ENCODE measurements around the gene TMX4. TPM values are rescaled to one million over a fixed set of nuclear protein-coding genes. Genes with fewer than 3 reads are reported as not detected.

The TMX4 gene
- total and polyA plus RNA-seq, 2 experiments from 2014 or later, result 27.5 to 50.5 TPM

DNA sequence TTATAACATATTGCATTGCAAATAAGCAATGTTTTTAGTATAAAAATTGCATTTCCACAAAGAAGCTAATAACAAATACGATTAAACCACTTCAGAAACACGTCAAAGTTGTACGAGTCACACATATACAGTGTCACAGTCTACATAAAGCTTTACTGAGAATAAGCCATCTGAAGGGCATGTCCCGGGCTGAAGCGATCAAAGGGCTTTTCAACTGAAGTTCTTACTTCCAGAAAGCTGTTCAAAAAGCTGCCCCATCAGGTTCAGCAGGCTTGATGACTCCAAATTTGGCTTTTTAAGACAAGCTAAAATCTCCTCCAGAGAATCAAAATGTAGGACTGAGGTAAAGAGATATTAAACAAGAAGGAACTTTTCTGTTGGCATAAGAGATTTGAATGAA lies 41.9 kb downstream of the TMX4 start:
- H3K79me2 ChIP-seq, result no peaks in the 10 kb centered on the region
- H3K4me1 ChIP-seq (ENCODE audit: insufficient read depth), result no peaks in the 10 kb centered on the region
- WGBS (ENCODE audit: low lambda C conversion rate, missing lambda C conversion rate), result 87% methylated on average over 5 of the region's 5 CpGs
- no peak for TF ChIP-seq EZH2phosphoT487 (IDR thresholded peaks at IDR 0.05; ENCODE audit: low read depth, severe bottlenecking, unreplicated experiment)
- TF ChIP-seq CTCF (IDR thresholded peaks at IDR 0.05; ENCODE audit: poor library complexity), result no peak
- no peak for TF ChIP-seq EZH2 (IDR thresholded peaks at IDR 0.05; ENCODE audit: borderline replicate concordance)
- H3K4me2 ChIP-seq, result no peak overlapping the region
- H3K9me3 ChIP-seq (ENCODE audit: low read depth), result no peaks in the 10 kb centered on the region
- no peak overlapping the region for H3K27ac ChIP-seq
- H3K27me3 ChIP-seq, result no peaks in the 10 kb centered on the region
- no peaks in the 10 kb centered on the region for H3K9me2 ChIP-seq (replicated peaks; ENCODE audit: insufficient read depth)
- H3K4me3 ChIP-seq, result no peak overlapping the region
- H2AFZ ChIP-seq, result no peak overlapping the region
- no peak for DNase-seq (ENCODE audit: low spot score)
- H4K20me1 ChIP-seq (ENCODE audit: insufficient read depth, poor library complexity, severe bottlenecking), result no peaks in the 10 kb centered on the region
- H3K36me3 ChIP-seq (replicated peaks; ENCODE audit: insufficient read depth, low read depth), result no peaks in the 10 kb centered on the region

GRCh38 chr20:7975851-7976414 lies 43.6 kb downstream of the TMX4 start:
- Histone ChIP-seq H3K36me3 (replicated peaks; ENCODE audit: insufficient read depth, low read depth) (no peaks in the 10 kb centered on the region), H3K9me3 (ENCODE audit: low read depth) (no peaks in the 10 kb centered on the region), H4K20me1 (ENCODE audit: insufficient read depth, poor library complexity, severe bottlenecking) (no peaks in the 10 kb centered on the region), H3K4me1 (ENCODE audit: insufficient read depth) (no peaks in the 10 kb centered on the region), H3K79me2 (no peaks in the 10 kb centered on the region), H3K27ac (no peak overlapping the region), H3K4me2 (no peak overlapping the region), H3K27me3 (no peaks in the 10 kb centered on the region), H2AFZ (no peak overlapping the region), H3K9me2 (replicated peaks; ENCODE audit: insufficient read depth) (no peaks in the 10 kb centered on the region), H3K4me3 (no peak overlapping the region)
- TF ChIP-seq EZH2phosphoT487 (IDR thresholded peaks at IDR 0.05; ENCODE audit: low read depth, severe bottlenecking, unreplicated experiment) (no peak), EZH2 (IDR thresholded peaks at IDR 0.05; ENCODE audit: borderline replicate concordance) (no peak), CTCF (IDR thresholded peaks at IDR 0.05; ENCODE audit: poor library complexity) (no peak)
- DNase-seq (ENCODE audit: low spot score), result no peak
- 90% methylated on average over 9 of the region's 9 CpGs for WGBS (ENCODE audit: low lambda C conversion rate, missing lambda C conversion rate)

- Histone ChIP-seq H3K4me1 (ENCODE audit: insufficient read depth) (no peaks in the 10 kb centered on the region), H3K9me3 (ENCODE audit: low read depth) (no peaks in the 10 kb centered on the region), H3K4me3 (no peak overlapping the region), H3K79me2 (no peaks in the 10 kb centered on the region), H2AFZ (no peak overlapping the region), H4K20me1 (ENCODE audit: insufficient read depth, poor library complexity, severe bottlenecking) (no peaks in the 10 kb centered on the region), H3K4me2 (no peak overlapping the region), H3K27ac (no peak overlapping the region), H3K27me3 (no peaks in the 10 kb centered on the region), H3K9me2 (replicated peaks; ENCODE audit: insufficient read depth) (no peaks in the 10 kb centered on the region), H3K36me3 (replicated peaks; ENCODE audit: insufficient read depth, low read depth) (no peaks in the 10 kb centered on the region)
- WGBS (ENCODE audit: low lambda C conversion rate, missing lambda C conversion rate), result 93% methylated on average over 4 of the region's 4 CpGs
- DNase-seq (ENCODE audit: low spot score), result no peak
- no peak for TF ChIP-seq CTCF (IDR thresholded peaks at IDR 0.05; ENCODE audit: poor library complexity)
- no peak for TF ChIP-seq EZH2 (IDR thresholded peaks at IDR 0.05; ENCODE audit: borderline replicate concordance)
- TF ChIP-seq EZH2phosphoT487 (IDR thresholded peaks at IDR 0.05; ENCODE audit: low read depth, severe bottlenecking, unreplicated experiment), result no peak
Observed at GRCh38 chr20:7974785-7975435, 44.7 kb downstream of the TMX4 start.
